ENCODE results near the gene ADGRB3. TPM values are rescaled to one million over a fixed set of nuclear protein-coding genes. Genes with fewer than 3 reads are reported as not detected.

The ADGRB3 gene
- total RNA-seq, 4 donors from 2014 or later = 0.30 to 0.94 (median 0.35) TPM

- no peak for DNase-seq (ENCODE audit: low spot score in 2 of 2)
- 77% methylated on average over 3 of the region's 3 CpGs for WGBS, 2 donors
- H3K4me3 ChIP-seq (ENCODE audit: low read depth, poor library complexity, severe bottlenecking) = no peak overlapping the region
- intact Hi-C loops (cut with DNase I; ENCODE audit: low total_unique reads) = no loop called here
- TF ChIP-seq, protein P1, sequence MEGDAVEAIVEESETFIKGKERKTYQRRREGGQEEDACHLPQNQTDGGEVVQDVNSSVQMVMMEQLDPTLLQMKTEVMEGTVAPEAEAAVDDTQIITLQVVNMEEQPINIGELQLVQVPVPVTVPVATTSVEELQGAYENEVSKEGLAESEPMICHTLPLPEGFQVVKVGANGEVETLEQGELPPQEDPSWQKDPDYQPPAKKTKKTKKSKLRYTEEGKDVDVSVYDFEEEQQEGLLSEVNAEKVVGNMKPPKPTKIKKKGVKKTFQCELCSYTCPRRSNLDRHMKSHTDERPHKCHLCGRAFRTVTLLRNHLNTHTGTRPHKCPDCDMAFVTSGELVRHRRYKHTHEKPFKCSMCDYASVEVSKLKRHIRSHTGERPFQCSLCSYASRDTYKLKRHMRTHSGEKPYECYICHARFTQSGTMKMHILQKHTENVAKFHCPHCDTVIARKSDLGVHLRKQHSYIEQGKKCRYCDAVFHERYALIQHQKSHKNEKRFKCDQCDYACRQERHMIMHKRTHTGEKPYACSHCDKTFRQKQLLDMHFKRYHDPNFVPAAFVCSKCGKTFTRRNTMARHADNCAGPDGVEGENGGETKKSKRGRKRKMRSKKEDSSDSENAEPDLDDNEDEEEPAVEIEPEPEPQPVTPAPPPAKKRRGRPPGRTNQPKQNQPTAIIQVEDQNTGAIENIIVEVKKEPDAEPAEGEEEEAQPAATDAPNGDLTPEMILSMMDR (IDR thresholded peaks at IDR 0.05) = no peak
- TF ChIP-seq POLR2A (IDR thresholded peaks at IDR 0.05) = no peak
These were observed 585.3 kb downstream of the ADGRB3 start for GRCh38 chr6:69220375-69220774.

DNA sequence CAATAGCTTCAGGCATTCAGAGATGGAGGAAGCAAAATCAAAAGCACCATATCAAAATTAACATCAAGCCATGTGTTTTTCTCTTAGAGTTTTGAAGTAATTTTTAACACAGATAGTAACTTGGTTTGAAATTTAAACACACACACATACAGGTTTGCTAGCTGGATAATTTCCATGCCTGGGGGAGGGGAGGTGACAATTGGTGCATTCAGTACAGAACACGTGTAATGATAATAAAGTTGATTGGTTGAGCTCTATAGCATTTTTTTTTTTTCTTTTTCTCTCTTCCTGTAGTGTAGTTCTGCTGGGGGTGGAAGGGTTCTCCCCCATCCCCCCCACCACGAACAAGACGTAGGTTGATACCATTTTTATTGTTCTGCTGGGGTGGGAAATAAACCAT is 596.9 kb downstream of the ADGRB3 start:
- TF ChIP-seq, protein P1 (IDR thresholded peaks at IDR 0.05) = no peak
- no peak for TF ChIP-seq POLR2A (IDR thresholded peaks at IDR 0.05)
- intact Hi-C loops (cut with DNase I; ENCODE audit: low total_unique reads) = no loop called here
- WGBS, 2 donors = 52 to 59% methylated on average over 3 of the region's 3 CpGs
- DNase-seq (ENCODE audit: low spot score in 2 of 2) = no peak
- no peak overlapping the region for H3K4me3 ChIP-seq (ENCODE audit: low read depth, poor library complexity, severe bottlenecking)

DNA sequence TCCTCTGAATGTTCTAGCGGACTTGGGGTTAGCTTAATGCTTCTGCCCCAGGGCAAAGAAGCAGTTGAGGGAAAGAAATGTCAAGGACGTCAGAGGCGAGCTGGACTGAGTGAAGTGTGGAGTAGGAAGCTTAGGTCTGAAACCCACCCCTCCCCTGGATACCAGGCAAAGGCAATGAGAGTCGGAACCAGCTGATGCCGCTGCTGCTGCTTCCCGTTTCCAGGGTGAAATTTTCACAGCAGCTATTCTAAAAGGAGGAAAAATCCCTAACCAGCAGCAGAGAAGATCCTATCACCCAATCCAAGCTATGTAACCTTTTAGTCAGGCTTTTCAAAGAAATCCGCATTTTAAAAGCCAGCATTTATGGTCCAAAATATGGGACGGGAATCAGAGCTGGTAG is 597.4 kb downstream of the ADGRB3 start:
- WGBS, 2 donors = 14 to 22% methylated on average over 8 of the region's 8 CpGs
- H3K4me3 ChIP-seq (ENCODE audit: low read depth, poor library complexity, severe bottlenecking) = no peak overlapping the region
- no peak for DNase-seq (ENCODE audit: low spot score in 2 of 2)
- intact Hi-C loops (cut with DNase I; ENCODE audit: low total_unique reads) = no loop called here
- TF ChIP-seq, protein P1 (IDR thresholded peaks at IDR 0.05) = no peak
- TF ChIP-seq POLR2A (IDR thresholded peaks at IDR 0.05) = no peak

- intact Hi-C loops (cut with DNase I; ENCODE audit: low total_unique reads) = no loop called here
- 4 to 10% methylated on average over 28 of the region's 28 CpGs for WGBS, 2 donors
- TF ChIP-seq, protein P1 (IDR thresholded peaks at IDR 0.05) = no peak
- no peak for TF ChIP-seq POLR2A (IDR thresholded peaks at IDR 0.05)
- H3K4me3 ChIP-seq (ENCODE audit: low read depth, poor library complexity, severe bottlenecking) = no peak overlapping the region
- DNase-seq (ENCODE audit: low spot score in 2 of 2) = no peak
These were observed 597.9 kb downstream of the ADGRB3 start for GRCh38 chr6:69232911-69233448.

GRCh38 chr6:69238067-69238466 is 603.0 kb downstream of the ADGRB3 start:
- intact Hi-C loops (cut with DNase I; ENCODE audit: low total_unique reads) = no loop called here
- no peak for DNase-seq (ENCODE audit: low spot score in 2 of 2)
- 26 to 39% methylated on average over 1 of the region's 1 CpG for WGBS, 2 donors
- no peak for TF ChIP-seq POLR2A (IDR thresholded peaks at IDR 0.05)
- TF ChIP-seq, protein P1 (IDR thresholded peaks at IDR 0.05) = no peak
- no peak overlapping the region for H3K4me3 ChIP-seq (ENCODE audit: low read depth, poor library complexity, severe bottlenecking)

GRCh38 chr6:69246983-69247382 is 611.9 kb downstream of the ADGRB3 start:
- DNase-seq (ENCODE audit: low spot score in 2 of 2) = no peak
- WGBS, 2 donors = 84 to 88% methylated on average over 2 of the region's 2 CpGs
- TF ChIP-seq, protein P1 (IDR thresholded peaks at IDR 0.05) = no peak
- TF ChIP-seq POLR2A (IDR thresholded peaks at IDR 0.05) = no peak
- intact Hi-C loops (cut with DNase I; ENCODE audit: low total_unique reads) = no loop called here
- no peak overlapping the region for H3K4me3 ChIP-seq (ENCODE audit: low read depth, poor library complexity, severe bottlenecking)

Measured in lower leg skin (tissue), 4 donors.